AG04450 (cell line): ENCODE measurements around the gene CCNI. TPM values are rescaled to one million over a fixed set of nuclear protein-coding genes. Genes with fewer than 3 reads are reported as not detected.

Source experiments
- CTCF ChIA-PET: fragments of 300-600, 350-600 bp; formaldehyde crosslinking; extraction: SDS; loops from one replicate; lab custom pipeline; 2022; ENCODE audit warnings: antibody characterized with exemption, inconsistent platforms; lab: Charles Lee
- POLR2A ChIA-PET: fragments of 350-600 bp; formaldehyde crosslinking; extraction: SDS; loops from one replicate; lab custom pipeline; 2021; ENCODE audit warnings: antibody characterized with exemption, inconsistent platforms; lab: Yijun Ruan, JAX
- DNase-seq: peaks from one replicate; pipeline ENCODE4 v3.0.0-alpha.2; 2011; ENCODE audit warnings: low read depth, low spot score
- H3K27ac ChIP-seq: one replicate; pipeline ENCODE4 v1.5.1; 2012; ENCODE audit warnings: low read depth, low read length, control low read depth
- H3K27me3 ChIP-seq: one replicate; pipeline ENCODE4 v1.6.0; 2012; ENCODE audit warnings: low read length; ENCODE audit not compliant: control insufficient read depth, insufficient read depth
- H3K4me3 ChIP-seq: 2 replicates; pipeline ENCODE4 v1.5.1; 2011; ENCODE audit warnings: mild to moderate bottlenecking, low read depth, low read length, control low read depth
- H3K9me3 ChIP-seq: 2 replicates; pipeline ENCODE4 v1.5.1; 2012; ENCODE audit warnings: low read length; ENCODE audit not compliant: control insufficient read depth, insufficient read depth
- CTCF ChIP-seq: IDR thresholded peaks from 2 replicates; pipeline ENCODE4 v1.5.1; 2011; ENCODE audit warnings: low read depth, low read length, control low read depth, inconsistent platforms
- polyA plus RNA-seq: library from polyadenylated mRNA; depleted of rRNA; stranded (reverse); fragments of >200 nt; gene quantifications from 2 replicates; pipeline ENCODE4 v1.2.3, GENCODE V29; 2011

The CCNI gene
- polyA plus RNA-seq, 1 experiment = 226 TPM

- ChIA-PET POLR2A (interaction anchor here (0.6 to 1.3 kb wide), 2 partner anchors 80 to 102 kb away, joined by 4 to 13 read pairs; partner anchors contain the start of gene CCNG2), CTCF (interaction anchor here (0.8 to 2.0 kb wide), 3 partner anchors 18 to 572 kb away, joined by 3 to 10 read pairs (median 4); no protein-coding TSS in a partner anchor)
- TF ChIP-seq CTCF = no peak
- Histone ChIP-seq H3K27me3 (no peaks in the 10 kb centered on the region), H3K9me3 (no peaks in the 10 kb centered on the region; the same call in 1 of the 2 replicates), H3K4me3 (peak overlapping the region; percentile 82), H3K27ac (no peak overlapping the region)
- no peak for DNase-seq
Observed at GRCh38 chr4:77076889-77077635, 1.3 kb upstream of the CCNI start.

GRCh38 chr4:77074981-77075855 is 571 bp downstream of the CCNI start:
- TF ChIP-seq CTCF = no peak
- Histone ChIP-seq H3K4me3 (peak overlapping the region; percentile 82), H3K27me3 (no peaks in the 10 kb centered on the region), H3K27ac (peak overlapping the region; percentile 100), H3K9me3 (no peaks in the 10 kb centered on the region; the same call in 1 of the 2 replicates)
- CTCF ChIA-PET = no interaction called here
- POLR2A ChIA-PET = interaction anchor here (0.5 to 1.0 kb wide), 7 partner anchors 9 to 91 kb away, joined by 3 to 8 read pairs (median 4); no protein-coding TSS in a partner anchor
- no peak for DNase-seq

- H3K27ac ChIP-seq = no peak overlapping the region
- H3K4me3 ChIP-seq = peak overlapping the region; percentile 82
- no peak for TF ChIP-seq CTCF
- no peak for DNase-seq
- CTCF ChIA-PET = interaction anchor here (1.9 to 2.2 kb wide), 2 partner anchors 22 to 129 kb away, joined by 4 to 15 read pairs; no protein-coding TSS in a partner anchor
- POLR2A ChIA-PET = interaction anchor here (0.6 to 2.1 kb wide), 3 partner anchors 8 to 83 kb away, joined by 3 to 8 read pairs (median 8); partner anchors contain the start of gene CCNG2
- no peaks in the 10 kb centered on the region; the same call in 1 of the 2 replicates for H3K9me3 ChIP-seq
- H3K27me3 ChIP-seq = no peaks in the 10 kb centered on the region
Observed at GRCh38 chr4:77074381-77074831, 1.4 kb downstream of the CCNI start.

- H3K4me3 ChIP-seq = peak overlapping the region; percentile 82
- ChIA-PET CTCF (interaction anchor here (1.1 to 2.2 kb wide), 3 partner anchors 22 to 129 kb away, joined by 3 to 15 read pairs (median 4); no protein-coding TSS in a partner anchor), POLR2A (interaction anchor here (1.4 to 2.1 kb wide), 2 partner anchors 83 to 321 kb away, joined by 3 to 8 read pairs; partner anchors contain the start of gene CCNG2)
- no peaks in the 10 kb centered on the region; the same call in 1 of the 2 replicates for H3K9me3 ChIP-seq
- no peak for TF ChIP-seq CTCF
- no peak overlapping the region for H3K27ac ChIP-seq
- H3K27me3 ChIP-seq = no peaks in the 10 kb centered on the region
- DNase-seq = no peak
Observed at GRCh38 chr4:77073981-77074380, 1.8 kb downstream of the CCNI start.
